Brain pericyte (primary cell): ENCODE measurements around the gene SGCA.

Source experiments
- DNase-seq: peaks from one replicate; pipeline ENCODE4 v3.0.0-alpha.2; 2012; ENCODE audit warnings: low read depth, low spot score

SGCA gene

DNA sequence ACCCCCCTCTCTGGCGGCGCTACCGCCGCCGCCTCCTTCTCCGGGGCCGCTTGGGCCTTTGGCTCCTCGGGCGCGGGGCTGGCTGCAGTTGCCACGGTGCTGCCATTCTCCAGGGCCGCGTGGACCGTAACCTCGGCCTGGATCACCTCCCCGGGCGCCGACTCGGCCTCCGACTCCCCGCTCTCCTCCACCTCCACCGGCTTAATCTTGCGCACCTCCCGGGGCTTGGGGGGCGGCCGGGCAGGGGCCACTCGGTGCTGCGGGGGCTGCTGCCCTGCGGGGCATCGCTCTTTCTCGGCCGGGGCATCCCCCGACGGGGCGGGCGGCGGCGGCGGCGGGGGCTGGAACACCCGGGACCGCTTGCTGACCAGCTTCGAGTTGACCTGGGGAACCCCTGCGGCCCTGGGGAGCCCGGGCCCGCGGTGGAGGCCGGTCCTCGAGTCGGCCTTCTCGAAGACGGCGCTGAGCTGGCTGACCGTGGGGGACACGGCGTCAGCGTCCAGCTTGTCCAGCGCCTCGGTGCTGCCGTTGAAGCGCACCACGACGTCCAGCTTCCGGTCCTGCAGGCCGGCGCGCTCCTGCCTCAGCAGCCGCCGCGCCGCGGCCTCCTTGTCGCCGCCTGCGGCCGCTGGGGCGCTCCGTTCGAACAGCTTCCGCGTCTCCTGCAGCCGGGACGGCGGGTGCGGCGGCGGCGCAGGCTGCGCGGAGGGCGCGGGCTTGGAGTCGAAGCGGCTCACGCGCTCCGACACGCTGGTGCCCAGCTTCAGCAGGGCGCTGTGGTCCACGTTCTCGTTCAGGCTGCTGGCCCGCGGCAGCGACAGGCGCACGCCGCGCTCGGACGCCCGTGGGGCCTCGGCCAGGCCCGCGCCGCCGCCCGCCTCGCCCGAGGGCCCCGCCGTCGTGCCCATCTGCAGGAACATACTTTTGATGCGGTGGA is 16.1 kb upstream of the SGCA start:
- DNase-seq: no peak

GRCh38 chr17:50150354-50151040 is 15.3 kb upstream of the SGCA start, which contains the start of gene PPP1R9B:
Gene PPP1R9B (minus strand): TSS chr17:50150677. CDS start chr17:50150513, 164 bp downstream.
- DNase-seq: no peak

DNA sequence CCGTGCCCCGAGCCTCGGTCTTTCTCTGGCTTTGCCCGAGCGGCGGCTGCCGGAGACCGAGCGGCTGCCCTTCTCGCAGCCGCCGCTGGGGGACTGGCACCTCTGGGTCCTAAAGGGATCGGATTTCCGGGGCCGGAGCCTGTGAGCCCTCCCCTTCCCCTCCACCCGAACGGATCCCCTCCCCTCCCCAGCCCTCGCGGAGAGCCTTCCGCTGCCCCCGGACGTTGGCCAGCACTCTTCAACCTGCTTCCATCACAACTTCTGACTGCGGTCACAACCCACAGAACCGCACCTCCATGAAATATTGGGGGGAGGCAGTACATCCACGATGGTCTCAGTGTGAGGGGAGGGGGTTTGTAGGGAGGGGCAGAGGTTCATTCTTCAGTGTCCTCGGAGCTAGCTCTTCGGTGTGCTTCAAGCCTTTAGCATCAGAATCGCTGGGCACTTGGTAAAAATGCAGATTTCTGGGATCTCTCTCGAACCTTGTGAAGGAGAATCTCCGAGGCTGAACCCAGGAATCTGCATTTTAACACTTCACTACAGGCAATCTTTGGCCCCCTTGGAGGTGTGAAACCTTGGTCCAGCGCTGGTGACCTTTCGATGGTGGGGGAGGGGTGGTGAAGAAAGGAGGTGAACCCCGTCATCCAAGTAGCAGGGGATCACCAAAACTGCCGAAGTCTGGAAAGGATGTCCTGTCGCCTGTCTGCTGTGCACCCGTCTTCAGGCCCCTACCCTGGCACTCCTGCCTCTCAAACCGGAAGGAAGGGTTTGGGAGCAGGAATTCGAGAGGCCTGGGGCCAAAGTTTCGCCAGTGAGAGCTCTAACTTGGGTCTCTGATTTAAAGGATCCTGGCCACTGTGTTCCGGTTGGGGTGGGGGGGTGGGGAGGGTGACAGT is 14.5 kb upstream of the SGCA start:
- DNase-seq: peak; percentile 68

- DNase-seq: peak; percentile 44
Measured at GRCh38 chr17:50151937-50152547, 13.8 kb upstream of the SGCA start.

- DNase-seq: no peak
Measured at GRCh38 chr17:50152736-50153135, 13.1 kb upstream of the SGCA start.

GRCh38 chr17:50153650-50154575 is 11.9 kb upstream of the SGCA start:
- DNase-seq: no peak

DNA sequence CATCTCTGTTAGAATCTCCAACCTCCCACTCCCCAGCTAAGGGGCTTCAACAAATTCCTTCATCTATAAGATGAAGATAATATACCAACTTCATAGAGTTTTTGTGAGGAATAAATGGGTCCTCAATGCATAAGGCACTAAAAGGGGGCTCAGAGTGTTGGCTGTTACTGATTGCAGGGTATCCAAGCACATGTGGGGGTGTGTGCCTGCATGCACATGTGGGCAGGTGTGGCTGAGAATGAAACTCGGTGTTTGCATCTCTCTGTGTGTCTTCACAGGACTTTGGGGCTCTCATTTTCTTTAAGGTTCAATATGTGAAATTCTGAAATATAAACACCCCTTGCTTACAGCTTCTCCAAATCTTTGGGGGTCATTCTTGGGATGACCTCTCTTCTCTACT is 11.2 kb upstream of the SGCA start:
- DNase-seq: no peak

GRCh38 chr17:50155115-50155819 is 10.5 kb upstream of the SGCA start:
- DNase-seq: no peak

GRCh38 chr17:50157891-50158290 is 7.9 kb upstream of the SGCA start:
- no peak for DNase-seq

- DNase-seq: peak; percentile 76
Measured at GRCh38 chr17:50161023-50161910, 4.5 kb upstream of the SGCA start.

GRCh38 chr17:50161911-50162288 is 3.9 kb upstream of the SGCA start:
- DNase-seq: no peak

DNA sequence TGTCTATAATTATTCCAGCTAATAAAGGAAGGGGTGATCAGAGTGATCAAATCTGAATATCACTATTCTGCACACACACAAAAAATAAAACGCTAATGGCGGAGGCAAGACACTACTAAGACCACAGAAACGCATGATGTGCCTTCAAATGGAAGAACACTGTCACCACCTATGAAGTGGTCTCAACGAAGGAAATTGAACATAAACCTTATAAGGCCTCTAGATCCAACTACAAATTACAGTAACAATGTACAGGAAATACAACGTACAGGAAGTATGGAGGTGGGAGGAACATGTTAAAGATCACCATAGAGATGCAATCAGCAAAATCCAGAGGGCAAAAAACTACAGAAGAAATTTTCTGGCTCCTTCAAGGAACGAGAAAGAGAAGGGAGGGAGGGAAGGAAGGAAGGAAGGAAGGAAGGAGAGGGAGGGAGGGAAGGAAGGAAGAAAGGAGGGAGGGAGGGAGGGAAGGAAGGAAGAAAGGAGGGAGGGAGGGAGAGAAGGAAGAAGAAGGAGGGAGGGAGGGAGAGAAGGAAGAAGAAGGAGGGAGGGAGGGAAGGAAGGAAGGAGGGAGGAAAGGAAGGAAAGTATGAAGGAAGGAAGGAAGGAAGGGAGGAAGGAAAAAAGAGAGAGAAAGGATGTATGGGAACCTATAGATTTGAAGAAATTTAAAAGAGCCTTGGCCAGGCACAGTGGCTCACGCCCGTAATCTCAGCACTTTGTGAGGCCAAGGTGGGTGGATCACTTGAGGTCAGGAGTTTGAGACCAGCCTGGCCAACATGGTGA is 3.1 kb upstream of the SGCA start:
- no peak for DNase-seq

GRCh38 chr17:50163843-50164696 is 1.7 kb upstream of the SGCA start:
- no peak for DNase-seq

- no peak for DNase-seq
Measured at GRCh38 chr17:50164697-50164988, 1.2 kb upstream of the SGCA start.

- DNase-seq: no peak
Measured at GRCh38 chr17:50165066-50165465, 739 bp upstream of the SGCA start.

DNA sequence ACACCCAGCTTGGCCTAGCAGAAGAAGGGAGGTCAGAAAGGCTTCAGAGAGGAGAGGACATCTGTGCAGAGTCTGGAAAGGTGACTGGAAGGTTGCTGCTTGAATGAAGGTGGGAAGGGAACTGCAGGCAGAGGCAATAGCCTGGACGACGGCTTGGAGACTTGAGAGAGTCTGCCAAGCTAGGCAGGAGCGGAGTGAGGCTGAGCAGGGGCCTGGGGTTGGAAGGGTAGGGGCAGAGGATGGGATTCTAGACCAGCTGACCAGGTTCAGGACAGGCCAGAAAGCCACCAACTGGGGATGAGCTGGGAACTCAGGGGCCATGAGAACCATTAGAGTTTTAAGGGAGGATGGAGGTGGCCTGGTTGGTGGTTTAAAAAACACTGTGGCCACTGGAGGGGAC is 339 bp upstream of the SGCA start:
- no peak for DNase-seq

DNA sequence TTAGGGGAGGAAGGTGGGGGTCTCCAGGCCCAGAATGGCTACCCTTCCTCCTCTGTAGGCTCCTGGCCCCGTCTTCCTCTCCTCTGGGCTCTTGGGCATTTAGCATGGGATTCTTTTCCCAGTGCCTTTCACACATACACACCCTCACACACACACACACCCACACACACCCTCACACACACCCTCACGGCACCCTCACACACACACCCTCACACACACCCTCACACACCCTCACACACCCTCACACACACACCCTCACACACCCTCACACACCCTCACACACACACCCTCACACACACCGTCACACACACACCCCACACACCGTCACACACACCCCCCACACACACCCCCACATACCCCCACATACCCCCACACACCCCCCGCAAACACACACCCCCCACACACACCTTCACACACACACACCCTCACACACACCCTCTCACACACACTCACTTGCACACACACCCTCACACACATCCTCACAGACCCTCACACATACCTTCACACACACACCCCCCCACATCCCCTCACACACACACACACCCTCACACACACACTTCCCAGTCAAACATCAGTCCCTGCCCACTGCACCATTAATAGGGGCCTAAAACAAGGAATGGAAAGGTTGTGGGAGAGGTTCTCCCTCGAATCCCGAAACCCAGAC is 845 bp downstream of the SGCA start:
- DNase-seq: no peak
